HepG2 (cell line): ENCODE measurements around the gene SRSF4. TPM values are rescaled to one million over a fixed set of nuclear protein-coding genes. Genes with fewer than 3 reads are reported as not detected.

Source experiments
- ATAC-seq: fragments of 200-7000 bp; cut with Tn5 transposase; 3 replicates; pipeline ENCODE4 v1.9.1; 2020; ENCODE audit warnings: mild to moderate bottlenecking, moderate library complexity
- BruUV-seq: library from RNA; stranded (reverse); fragments of 400-500 nt; replicated peaks from 2 replicates; lab custom pipeline; 2021; lab: Mats Ljungman, UMichigan
- CTCF ChIA-PET: fragments of 300-600 bp; formaldehyde crosslinking; extraction: SDS; loops from one replicate; lab custom pipeline; 2021; ENCODE audit warnings: low total read pairs, inconsistent platforms, low intra/inter-chr PET ratio; lab: Yijun Ruan, JAX
- POLR2A ChIA-PET: fragments of 350-600 bp; sonication (Branson Sonifier 250); formaldehyde crosslinking; loops from one replicate; lab custom pipeline; 2020; ENCODE audit warnings: antibody characterized with exemption, inconsistent platforms; lab: Yijun Ruan, JAX
- DNase-seq: peaks from one replicate; pipeline ENCODE4 v3.0.0-alpha.2; 2015; ENCODE audit warnings: low spot score
- FAIRE-seq: peaks from 3 replicates; lab custom pipeline; 2011; peaks lifted over from hg19 to GRCh38; lab: Jason Lieb, UNC
- H2AFZ ChIP-seq: one replicate; pipeline ENCODE4 v1.6.1; 2011; ENCODE audit warnings: low read length, inconsistent platforms
- H3K27ac ChIP-seq: fragments of 300-600 bp; 3 replicates; pipeline ENCODE4 v1.8.0; 2011; ENCODE audit warnings: mixed run types, mild to moderate bottlenecking, mixed read lengths, low read length, inconsistent platforms; ENCODE audit not compliant: insufficient read depth; ENCODE audit errors: extremely low read length
- H3K27me3 ChIP-seq, 2 experiments: fragments of 200-600 bp in 1 of 2; 2 replicates in 1 of 2; 3 replicates in 1 of 2; pipeline versions ENCODE4 v1.6.0 to v1.8.0; 2011; ENCODE audit warnings: low read length in 2 of 2, mild to moderate bottlenecking in 2 of 2, moderate library complexity in 2 of 2, inconsistent platforms in 1 of 2; ENCODE audit not compliant: insufficient read depth in 2 of 2, control insufficient read depth in 1 of 2
- H3K36me3 ChIP-seq, 2 experiments: fragments of 200-600 bp in 1 of 2; replicated peaks in 1 of 2; 2 replicates in 1 of 2; 3 replicates in 1 of 2; pipeline versions ENCODE4 v1.5.1 to v1.8.0; 2011; ENCODE audit warnings: low read length in 2 of 2, inconsistent platforms in 1 of 2; ENCODE audit not compliant: insufficient read depth in 2 of 2, control insufficient read depth in 1 of 2
- H3K4me1 ChIP-seq: 2 replicates; pipeline ENCODE4 v1.5.1; 2012; ENCODE audit warnings: low read length, inconsistent platforms; ENCODE audit not compliant: insufficient read depth
- H3K4me2 ChIP-seq: 2 replicates; pipeline ENCODE4 v1.6.0; 2011; ENCODE audit warnings: low read depth, low read length, inconsistent platforms
- H3K4me3 ChIP-seq, 3 experiments: fragments of 200-600 bp in 1 of 3; sonication (generic), shearing (Covaris generic) in 1 of 3; replicated peaks in 1 of 3; 2 replicates each; pipeline ENCODE4 v1.5.1; 2011 to 2016; ENCODE audit warnings: low read length in 3 of 3, inconsistent platforms in 2 of 3, low read depth in 2 of 3, mild to moderate bottlenecking in 2 of 3, control low read depth in 1 of 3, mixed read lengths in 1 of 3; ENCODE audit not compliant: insufficient read depth in 1 of 3
- H3K79me2 ChIP-seq: one replicate; pipeline ENCODE4 v1.6.1; 2011; ENCODE audit warnings: low read length, inconsistent platforms; ENCODE audit not compliant: insufficient read depth
- H3K9ac ChIP-seq: 2 replicates; pipeline ENCODE4 v1.6.0; 2011; ENCODE audit warnings: mild to moderate bottlenecking, low read depth, low read length, inconsistent platforms; ENCODE audit not compliant: insufficient read depth
- H3K9me3 ChIP-seq: 2 replicates; pipeline ENCODE4 v1.5.1; 2012; ENCODE audit warnings: mild to moderate bottlenecking, low read length
- H4K20me1 ChIP-seq: 2 replicates; pipeline ENCODE4 v1.6.0; 2011; ENCODE audit warnings: inconsistent platforms, mild to moderate bottlenecking, low read length, moderate library complexity; ENCODE audit not compliant: insufficient read depth
- GTF3A ChIP-seq: sonication (generic); formaldehyde crosslinking; conservative IDR thresholded peaks from 2 replicates; pipeline ENCODE4 v1.4.0; 2020; ENCODE audit warnings: mild to moderate bottlenecking, missing genetic modification reagents
- GZF1 ChIP-seq: sonication (generic); formaldehyde crosslinking; IDR thresholded peaks from 2 replicates; pipeline ENCODE4 v1.5.1; 2020; ENCODE audit warnings: mild to moderate bottlenecking, missing genetic modification reagents
- NKX3-1 ChIP-seq: sonication (generic); formaldehyde crosslinking; IDR thresholded peaks from 2 replicates; pipeline ENCODE4 v1.5.0; 2020; ENCODE audit warnings: missing genetic modification reagents
- POLR2G ChIP-seq: fragments of 200-400 bp; formaldehyde crosslinking; IDR thresholded peaks from 2 replicates; pipeline ENCODE4 v1.6.1; 2018; ENCODE audit warnings: mild to moderate bottlenecking, low read depth, low read length, moderate library complexity
- PRMT3 ChIP-seq: sonication (generic); formaldehyde crosslinking; IDR thresholded peaks from 2 replicates; pipeline ENCODE4 v1.8.1; 2022; ENCODE audit warnings: low read depth, mild to moderate bottlenecking, moderate library complexity, missing genetic modification reagents, borderline replicate concordance
- ZNF564 ChIP-seq: sonication (generic); formaldehyde crosslinking; IDR thresholded peaks from 2 replicates; pipeline ENCODE4 v1.8.1; 2023; ENCODE audit warnings: mild to moderate bottlenecking, missing genetic modification reagents
- ZNF850 ChIP-seq: sonication (generic); formaldehyde crosslinking; conservative IDR thresholded peaks from 2 replicates; pipeline ENCODE4 v1.9.0; 2021; ENCODE audit warnings: mild to moderate bottlenecking, missing genetic modification reagents
- WGBS: methylation state at CpG from one replicate; pipeline ENCODE4 v1.1.6; 2017; ENCODE audit warnings: low lambda C conversion rate; 5-methylcytosine and 5-hydroxymethylcytosine counted together
- in situ Hi-C: cut with HindIII; loops from 2 replicates; pipeline ENCODE4 v1.10.0; 2017; ENCODE audit warnings: low pct_unique_long_range_greater_than_20kb; ENCODE audit not compliant: extremely low pct_ligation_motif_present
- intact Hi-C: fragments of 100-400 bp; cut with micrococcal nuclease; formaldehyde crosslinking; loops from one replicate; pipeline ENCODE4 v1.10.0; 2022; ENCODE audit not compliant: unreplicated experiment
- polyA plus RNA-seq, 8 experiments: library from polyadenylated mRNA; depleted of rRNA in 3 of 8; stranded (reverse) in 7 of 8; unstranded in 1 of 8; fragments of >200 nt; fragmentation: Illumina TruSeq in 4 of 8; extraction: Trizol in 4 of 8; gene quantifications; 2 replicates each; pipeline versions ENCODE4 v1.2.1 to v1.2.3, GENCODE V29; 2011 to 2016; ENCODE audit warnings: low read depth in 4 of 8, missing spikeins in 1 of 8, mixed read lengths in 1 of 8; ENCODE audit not compliant: insufficient read depth in 1 of 8
- total RNA-seq, 5 experiments: library from RNA; depleted of rRNA; stranded (reverse); fragments of >200 nt; fragmentation: Illumina TruSeq; extraction: Trizol; gene quantifications; 2 replicates each; pipeline ENCODE4 v1.2.3, GENCODE V29; 2016; ENCODE audit warnings: low read depth in 1 of 5
- TF ChIP-seq, protein P1 (sequence below): IDR thresholded peaks from 2 replicates; pipeline ENCODE4 v1.6.1; 2016
- TF ChIP-seq, protein P2 (sequence below): sonication (generic); formaldehyde crosslinking; IDR thresholded peaks from 2 replicates; pipeline ENCODE4 v1.5.0; 2020; ENCODE audit warnings: missing genetic modification reagents, mild to moderate bottlenecking, borderline replicate concordance
- TF ChIP-seq, protein P3 (sequence below): sonication (generic); formaldehyde crosslinking; IDR thresholded peaks from 2 replicates; pipeline ENCODE4 v1.9.0; 2021; ENCODE audit warnings: missing genetic modification reagents, borderline replicate concordance
- TF ChIP-seq, protein P4 (sequence below): sonication (generic); formaldehyde crosslinking; IDR thresholded peaks from 2 replicates; pipeline ENCODE4 v1.4.0; 2020; ENCODE audit warnings: missing genetic modification reagents
- TF ChIP-seq, protein P5 (sequence below): sonication (generic); formaldehyde crosslinking; IDR thresholded peaks from 2 replicates; pipeline ENCODE4 v1.4.0; 2020; ENCODE audit warnings: mild to moderate bottlenecking, missing genetic modification reagents

SRSF4 gene
- total and polyA plus RNA-seq, 2 of the 13 experiments (the other 11 are each of a cell fraction or from before 2014, with no cell fraction given) = 37.7 to 50.9 TPM

DNA sequence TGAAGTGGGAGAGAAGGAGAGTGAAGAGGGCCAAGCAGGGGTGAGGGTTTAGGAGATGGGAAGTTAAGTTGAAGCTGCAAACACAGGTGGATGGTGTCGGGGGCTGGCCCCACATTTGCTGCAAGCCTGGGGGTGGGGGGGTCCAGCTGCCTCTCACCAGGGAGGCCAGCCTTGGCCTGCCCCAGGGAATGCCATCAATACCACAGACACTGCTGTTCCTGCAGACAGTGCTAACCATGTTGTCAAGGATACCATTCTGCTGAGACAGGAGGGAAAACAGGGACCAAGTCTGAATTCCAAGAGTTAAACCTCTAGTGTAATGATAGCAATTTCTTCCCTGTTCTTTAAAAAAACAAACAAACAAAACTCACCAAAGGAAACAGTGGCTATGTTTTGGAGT is 41.0 kb upstream of the SRSF4 start:
- DNase-seq = no peak
- no peak for FAIRE-seq
- 100% methylated on average over 1 of the region's 1 CpG for WGBS
- no peak overlapping the region for H3K4me3 ChIP-seq
- no TSS peak for BruUV-seq
- ChIA-PET CTCF (no interaction called here), POLR2A (no interaction called here)
- no peak overlapping the region for H3K27ac ChIP-seq
- H3K27me3 ChIP-seq = no peaks in the 10 kb centered on the region
- no peaks in the 10 kb centered on the region for H3K79me2 ChIP-seq
- no peak overlapping the region for H3K9ac ChIP-seq
- in situ Hi-C loops = no loop called here
- peaks cover 24% of the 10 kb centered on the region for H3K4me1 ChIP-seq
- H3K4me2 ChIP-seq = no peak overlapping the region
- peaks cover 1 to 9% of the 10 kb centered on the region in 2 experiments; a peak in 3 of 5 replicates for H3K36me3 ChIP-seq
- no peaks in the 10 kb centered on the region for H4K20me1 ChIP-seq
- H2AFZ ChIP-seq = no peak overlapping the region
- no peak for ATAC-seq
- intact Hi-C loops = no loop called here
- no peaks in the 10 kb centered on the region for H3K9me3 ChIP-seq
- TF ChIP-seq, protein P1, sequence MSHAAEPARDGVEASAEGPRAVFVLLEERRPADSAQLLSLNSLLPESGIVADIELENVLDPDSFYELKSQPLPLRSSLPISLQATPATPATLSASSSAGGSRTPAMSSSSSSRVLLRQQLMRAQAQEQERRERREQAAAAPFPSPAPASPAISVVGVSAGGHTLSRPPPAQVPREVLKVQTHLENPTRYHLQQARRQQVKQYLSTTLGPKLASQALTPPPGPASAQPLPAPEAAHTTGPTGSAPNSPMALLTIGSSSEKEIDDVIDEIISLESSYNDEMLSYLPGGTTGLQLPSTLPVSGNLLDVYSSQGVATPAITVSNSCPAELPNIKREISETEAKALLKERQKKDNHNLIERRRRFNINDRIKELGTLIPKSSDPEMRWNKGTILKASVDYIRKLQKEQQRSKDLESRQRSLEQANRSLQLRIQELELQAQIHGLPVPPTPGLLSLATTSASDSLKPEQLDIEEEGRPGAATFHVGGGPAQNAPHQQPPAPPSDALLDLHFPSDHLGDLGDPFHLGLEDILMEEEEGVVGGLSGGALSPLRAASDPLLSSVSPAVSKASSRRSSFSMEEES = no peak
- TF ChIP-seq PRMT3 (CRISPR knock-in tag) (no peak), GTF3A (no peak), GZF1 (CRISPR knock-in tag) (no peak), NKX3-1 (CRISPR knock-in tag) (no peak), POLR2G (no peak), ZNF564 (CRISPR knock-in tag) (no peak), ZNF850 (no peak)
- TF ChIP-seq, protein P2, sequence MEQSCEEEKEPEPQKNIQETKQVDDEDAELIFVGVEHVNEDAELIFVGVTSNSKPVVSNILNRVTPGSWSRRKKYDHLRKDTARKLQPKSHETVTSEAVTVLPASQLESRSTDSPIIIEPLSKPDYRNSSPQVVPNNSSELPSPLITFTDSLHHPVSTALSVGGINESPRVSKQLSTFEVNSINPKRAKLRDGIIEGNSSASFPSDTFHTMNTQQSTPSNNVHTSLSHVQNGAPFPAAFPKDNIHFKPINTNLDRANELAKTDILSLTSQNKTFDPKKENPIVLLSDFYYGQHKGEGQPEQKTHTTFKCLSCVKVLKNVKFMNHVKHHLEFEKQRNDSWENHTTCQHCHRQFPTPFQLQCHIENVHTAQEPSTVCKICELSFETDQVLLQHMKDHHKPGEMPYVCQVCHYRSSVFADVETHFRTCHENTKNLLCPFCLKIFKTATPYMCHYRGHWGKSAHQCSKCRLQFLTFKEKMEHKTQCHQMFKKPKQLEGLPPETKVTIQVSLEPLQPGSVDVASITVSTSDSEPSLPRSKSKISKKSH (CRISPR knock-in tag) = no peak
- TF ChIP-seq, protein P3, sequence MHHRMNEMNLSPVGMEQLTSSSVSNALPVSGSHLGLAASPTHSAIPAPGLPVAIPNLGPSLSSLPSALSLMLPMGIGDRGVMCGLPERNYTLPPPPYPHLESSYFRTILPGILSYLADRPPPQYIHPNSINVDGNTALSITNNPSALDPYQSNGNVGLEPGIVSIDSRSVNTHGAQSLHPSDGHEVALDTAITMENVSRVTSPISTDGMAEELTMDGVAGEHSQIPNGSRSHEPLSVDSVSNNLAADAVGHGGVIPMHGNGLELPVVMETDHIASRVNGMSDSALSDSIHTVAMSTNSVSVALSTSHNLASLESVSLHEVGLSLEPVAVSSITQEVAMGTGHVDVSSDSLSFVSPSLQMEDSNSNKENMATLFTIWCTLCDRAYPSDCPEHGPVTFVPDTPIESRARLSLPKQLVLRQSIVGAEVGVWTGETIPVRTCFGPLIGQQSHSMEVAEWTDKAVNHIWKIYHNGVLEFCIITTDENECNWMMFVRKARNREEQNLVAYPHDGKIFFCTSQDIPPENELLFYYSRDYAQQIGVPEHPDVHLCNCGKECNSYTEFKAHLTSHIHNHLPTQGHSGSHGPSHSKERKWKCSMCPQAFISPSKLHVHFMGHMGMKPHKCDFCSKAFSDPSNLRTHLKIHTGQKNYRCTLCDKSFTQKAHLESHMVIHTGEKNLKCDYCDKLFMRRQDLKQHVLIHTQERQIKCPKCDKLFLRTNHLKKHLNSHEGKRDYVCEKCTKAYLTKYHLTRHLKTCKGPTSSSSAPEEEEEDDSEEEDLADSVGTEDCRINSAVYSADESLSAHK (CRISPR knock-in tag) = no peak
- TF ChIP-seq, protein P4, sequence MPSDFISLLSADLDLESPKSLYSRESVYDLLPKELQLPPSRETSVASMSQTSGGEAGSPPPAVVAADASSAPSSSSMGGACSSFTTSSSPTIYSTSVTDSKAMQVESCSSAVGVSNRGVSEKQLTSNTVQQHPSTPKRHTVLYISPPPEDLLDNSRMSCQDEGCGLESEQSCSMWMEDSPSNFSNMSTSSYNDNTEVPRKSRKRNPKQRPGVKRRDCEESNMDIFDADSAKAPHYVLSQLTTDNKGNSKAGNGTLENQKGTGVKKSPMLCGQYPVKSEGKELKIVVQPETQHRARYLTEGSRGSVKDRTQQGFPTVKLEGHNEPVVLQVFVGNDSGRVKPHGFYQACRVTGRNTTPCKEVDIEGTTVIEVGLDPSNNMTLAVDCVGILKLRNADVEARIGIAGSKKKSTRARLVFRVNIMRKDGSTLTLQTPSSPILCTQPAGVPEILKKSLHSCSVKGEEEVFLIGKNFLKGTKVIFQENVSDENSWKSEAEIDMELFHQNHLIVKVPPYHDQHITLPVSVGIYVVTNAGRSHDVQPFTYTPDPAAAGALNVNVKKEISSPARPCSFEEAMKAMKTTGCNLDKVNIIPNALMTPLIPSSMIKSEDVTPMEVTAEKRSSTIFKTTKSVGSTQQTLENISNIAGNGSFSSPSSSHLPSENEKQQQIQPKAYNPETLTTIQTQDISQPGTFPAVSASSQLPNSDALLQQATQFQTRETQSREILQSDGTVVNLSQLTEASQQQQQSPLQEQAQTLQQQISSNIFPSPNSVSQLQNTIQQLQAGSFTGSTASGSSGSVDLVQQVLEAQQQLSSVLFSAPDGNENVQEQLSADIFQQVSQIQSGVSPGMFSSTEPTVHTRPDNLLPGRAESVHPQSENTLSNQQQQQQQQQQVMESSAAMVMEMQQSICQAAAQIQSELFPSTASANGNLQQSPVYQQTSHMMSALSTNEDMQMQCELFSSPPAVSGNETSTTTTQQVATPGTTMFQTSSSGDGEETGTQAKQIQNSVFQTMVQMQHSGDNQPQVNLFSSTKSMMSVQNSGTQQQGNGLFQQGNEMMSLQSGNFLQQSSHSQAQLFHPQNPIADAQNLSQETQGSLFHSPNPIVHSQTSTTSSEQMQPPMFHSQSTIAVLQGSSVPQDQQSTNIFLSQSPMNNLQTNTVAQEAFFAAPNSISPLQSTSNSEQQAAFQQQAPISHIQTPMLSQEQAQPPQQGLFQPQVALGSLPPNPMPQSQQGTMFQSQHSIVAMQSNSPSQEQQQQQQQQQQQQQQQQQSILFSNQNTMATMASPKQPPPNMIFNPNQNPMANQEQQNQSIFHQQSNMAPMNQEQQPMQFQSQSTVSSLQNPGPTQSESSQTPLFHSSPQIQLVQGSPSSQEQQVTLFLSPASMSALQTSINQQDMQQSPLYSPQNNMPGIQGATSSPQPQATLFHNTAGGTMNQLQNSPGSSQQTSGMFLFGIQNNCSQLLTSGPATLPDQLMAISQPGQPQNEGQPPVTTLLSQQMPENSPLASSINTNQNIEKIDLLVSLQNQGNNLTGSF (CRISPR knock-in tag) = no peak
- TF ChIP-seq, protein P5, sequence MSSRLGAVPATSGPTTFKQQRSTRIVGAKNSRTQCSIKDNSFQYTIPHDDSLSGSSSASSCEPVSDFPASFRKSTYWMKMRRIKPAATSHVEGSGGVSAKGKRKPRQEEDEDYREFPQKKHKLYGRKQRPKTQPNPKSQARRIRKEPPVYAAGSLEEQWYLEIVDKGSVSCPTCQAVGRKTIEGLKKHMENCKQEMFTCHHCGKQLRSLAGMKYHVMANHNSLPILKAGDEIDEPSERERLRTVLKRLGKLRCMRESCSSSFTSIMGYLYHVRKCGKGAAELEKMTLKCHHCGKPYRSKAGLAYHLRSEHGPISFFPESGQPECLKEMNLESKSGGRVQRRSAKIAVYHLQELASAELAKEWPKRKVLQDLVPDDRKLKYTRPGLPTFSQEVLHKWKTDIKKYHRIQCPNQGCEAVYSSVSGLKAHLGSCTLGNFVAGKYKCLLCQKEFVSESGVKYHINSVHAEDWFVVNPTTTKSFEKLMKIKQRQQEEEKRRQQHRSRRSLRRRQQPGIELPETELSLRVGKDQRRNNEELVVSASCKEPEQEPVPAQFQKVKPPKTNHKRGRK = no peak
